Tibial artery (tissue), 4 donors: ENCODE results near the gene DHRS2.

ENCODE experiments used
- DNase-seq, 2 donors: peaks; one replicate each; pipeline ENCODE4 v3.0.0-alpha.2; 2019
- H3K27ac ChIP-seq, 2 donors: fragments of 200-600 bp; sonication (generic) in 1 of 2; 1 replicate in 1 of 2; 2 replicates in 1 of 2; pipeline ENCODE4 v1.5.1; 2018 to 2019; ENCODE audit warnings: mild to moderate bottlenecking in 1 of 2
- H3K27me3 ChIP-seq, 2 donors: fragments of 200-600 bp; sonication (generic) in 1 of 2; one replicate each; pipeline versions ENCODE4 v1.5.1 to v1.6.0; 2016 to 2019
- H3K36me3 ChIP-seq, 3 donors: fragments of 200-600 bp; sonication (generic) in 2 of 3; one replicate each; pipeline ENCODE4 v1.5.1; 2016 to 2019; ENCODE audit warnings: mild to moderate bottlenecking in 2 of 3
- H3K4me1 ChIP-seq, 4 donors: fragments of 200-600 bp; sonication (generic) in 2 of 4; 1 replicate in 3 of 4; 2 replicates in 1 of 4; pipeline ENCODE4 v1.5.1; 2016 to 2019
- H3K4me3 ChIP-seq, 2 donors: fragments of 200-600 bp; sonication (generic) in 1 of 2; 1 replicate in 1 of 2; 2 replicates in 1 of 2; pipeline ENCODE4 v1.5.1; 2018 to 2019; ENCODE audit warnings: mild to moderate bottlenecking in 2 of 2
- H3K9me3 ChIP-seq, 3 donors: fragments of 200-600 bp; sonication (generic) in 1 of 3; one replicate each; pipeline ENCODE4 v1.5.1; 2016 to 2019
- intact Hi-C: fragments of 100-400 bp; cut with DNase I; formaldehyde crosslinking; loops from one replicate; pipeline ENCODE4 v1.15.0; 2023; ENCODE audit warnings: low total_unique reads
- TF ChIP-seq, protein P1 (sequence below), 2 experiments: fragments of 200-600 bp in 1 of 2; fragments of 450-650 bp in 1 of 2; IDR thresholded peaks; one replicate each; pipeline ENCODE4 v1.5.1; 2017 to 2019; ENCODE audit warnings: antibody characterized with exemption in 2 of 2, mild to moderate bottlenecking in 1 of 2, moderate library complexity in 1 of 2

DHRS2 gene

DNA sequence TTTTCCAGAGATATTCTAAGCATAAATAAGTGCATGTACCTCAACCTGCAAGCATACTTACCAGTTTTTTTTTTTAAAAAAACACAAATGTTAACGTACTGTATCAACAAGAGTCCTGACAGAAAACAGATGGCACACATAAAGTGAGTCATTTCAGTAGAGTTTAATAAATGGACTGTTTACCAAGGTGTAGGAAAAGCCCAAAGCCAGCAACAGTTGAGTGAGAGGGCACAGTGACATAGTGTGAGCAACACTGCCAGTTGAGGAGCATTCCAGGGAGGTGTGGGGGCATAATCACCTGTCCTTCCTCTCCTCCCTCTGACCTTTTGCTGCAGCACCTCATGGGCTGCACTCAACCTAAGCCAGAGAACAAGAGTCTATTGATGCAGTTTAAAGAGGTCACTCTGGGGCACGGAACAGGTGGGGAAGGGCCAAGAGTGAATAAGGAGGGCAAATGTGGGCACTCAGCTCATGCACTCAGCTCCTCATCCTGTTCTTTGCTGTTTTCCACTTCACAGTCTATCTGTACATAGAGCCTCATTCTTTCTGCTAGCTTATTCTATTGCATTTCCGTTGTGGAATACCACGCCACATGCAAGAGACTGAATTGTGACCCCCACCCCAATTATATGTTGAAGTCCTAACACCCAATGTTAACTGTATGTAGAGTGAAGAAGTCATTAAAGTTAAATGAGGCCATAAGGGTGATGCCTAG is 29.3 kb downstream of the DHRS2 start:
- intact Hi-C loops: no loop called here
- Histone ChIP-seq H3K9me3 (no peaks in the 10 kb centered on the region), H3K4me3 (no peak overlapping the region), H3K27me3 (peaks cover 0 to 5% of the 10 kb centered on the region in 2 donors), H3K36me3 (no peaks in the 10 kb centered on the region), H3K27ac (no peak overlapping the region), H3K4me1 (no peaks in the 10 kb centered on the region)
- no peak for DNase-seq
- TF ChIP-seq, protein P1, sequence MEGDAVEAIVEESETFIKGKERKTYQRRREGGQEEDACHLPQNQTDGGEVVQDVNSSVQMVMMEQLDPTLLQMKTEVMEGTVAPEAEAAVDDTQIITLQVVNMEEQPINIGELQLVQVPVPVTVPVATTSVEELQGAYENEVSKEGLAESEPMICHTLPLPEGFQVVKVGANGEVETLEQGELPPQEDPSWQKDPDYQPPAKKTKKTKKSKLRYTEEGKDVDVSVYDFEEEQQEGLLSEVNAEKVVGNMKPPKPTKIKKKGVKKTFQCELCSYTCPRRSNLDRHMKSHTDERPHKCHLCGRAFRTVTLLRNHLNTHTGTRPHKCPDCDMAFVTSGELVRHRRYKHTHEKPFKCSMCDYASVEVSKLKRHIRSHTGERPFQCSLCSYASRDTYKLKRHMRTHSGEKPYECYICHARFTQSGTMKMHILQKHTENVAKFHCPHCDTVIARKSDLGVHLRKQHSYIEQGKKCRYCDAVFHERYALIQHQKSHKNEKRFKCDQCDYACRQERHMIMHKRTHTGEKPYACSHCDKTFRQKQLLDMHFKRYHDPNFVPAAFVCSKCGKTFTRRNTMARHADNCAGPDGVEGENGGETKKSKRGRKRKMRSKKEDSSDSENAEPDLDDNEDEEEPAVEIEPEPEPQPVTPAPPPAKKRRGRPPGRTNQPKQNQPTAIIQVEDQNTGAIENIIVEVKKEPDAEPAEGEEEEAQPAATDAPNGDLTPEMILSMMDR (IDR thresholded peaks at IDR 0.05): no peak

DNA sequence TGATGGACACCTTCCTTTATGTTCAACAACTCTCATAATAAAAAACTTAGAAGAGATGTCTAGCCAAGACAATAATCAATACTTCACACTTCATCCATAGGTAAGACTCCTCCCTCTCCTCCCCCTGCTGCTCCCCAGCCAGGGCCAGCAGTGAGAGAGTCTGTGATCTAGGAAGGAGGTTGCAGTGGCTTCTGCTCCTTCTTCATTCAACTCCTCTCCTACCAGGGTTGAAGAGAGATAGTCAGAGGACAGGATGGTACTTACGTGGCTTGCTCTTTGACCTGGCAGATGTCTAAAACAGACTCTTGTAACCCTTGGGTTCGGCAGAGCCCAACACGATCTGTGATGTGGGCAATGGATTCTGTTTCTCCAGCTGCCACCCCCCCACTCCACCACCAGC is 31.0 kb downstream of the DHRS2 start:
- Histone ChIP-seq H3K27ac (no peak overlapping the region), H3K9me3 (no peaks in the 10 kb centered on the region), H3K4me3 (no peak overlapping the region), H3K4me1 (no peaks in the 10 kb centered on the region), H3K27me3 (no peaks in the 10 kb centered on the region), H3K36me3 (no peaks in the 10 kb centered on the region)
- intact Hi-C loops: no loop called here
- DNase-seq: no peak
- TF ChIP-seq, protein P1 (IDR thresholded peaks at IDR 0.05): no peak

DNA sequence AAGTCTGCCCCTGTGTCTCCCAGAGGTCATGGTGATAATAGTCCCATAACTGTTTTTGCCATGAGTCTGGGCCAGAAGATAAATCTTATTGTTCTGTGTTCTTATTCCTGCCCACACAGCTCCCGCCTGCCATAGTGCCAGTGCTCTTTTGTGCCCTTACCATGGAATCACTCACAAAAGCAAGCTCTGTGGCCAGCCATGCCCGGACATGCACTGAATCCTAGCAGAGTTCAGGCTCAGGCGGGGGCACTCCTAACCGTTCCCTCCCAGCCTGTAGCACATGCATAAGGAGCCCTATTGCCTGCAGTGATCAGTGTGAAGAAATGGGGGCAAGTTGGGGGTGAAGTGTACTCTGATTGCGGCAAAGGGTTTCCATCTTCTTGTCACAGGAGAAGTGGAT is 33.3 kb downstream of the DHRS2 start:
- Histone ChIP-seq H3K36me3 (no peaks in the 10 kb centered on the region), H3K4me1 (no peaks in the 10 kb centered on the region), H3K9me3 (no peaks in the 10 kb centered on the region), H3K4me3 (no peak overlapping the region), H3K27me3 (no peaks in the 10 kb centered on the region), H3K27ac (no peak overlapping the region)
- TF ChIP-seq, protein P1 (IDR thresholded peaks at IDR 0.05): no peak
- intact Hi-C loops: no loop called here
- no peak for DNase-seq

DNA sequence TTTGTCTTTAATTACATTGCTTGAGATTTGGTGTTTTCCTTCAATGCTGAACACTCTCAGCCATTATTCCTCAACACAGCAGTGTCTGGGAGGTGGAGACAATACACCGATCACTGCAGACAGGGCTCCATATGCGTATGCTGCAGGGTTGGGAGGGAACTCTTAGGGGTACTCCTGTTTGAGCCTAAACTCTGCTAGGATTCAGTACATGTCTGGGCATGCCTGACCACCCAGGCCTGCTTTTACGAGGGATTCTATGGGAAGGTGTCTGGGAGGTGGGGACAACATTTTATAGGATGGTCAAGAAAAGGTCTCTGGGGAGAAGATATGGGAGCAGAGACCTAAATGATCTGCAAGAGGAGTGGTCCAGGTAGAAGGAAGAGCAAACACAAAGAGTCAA is 34.3 kb downstream of the DHRS2 start:
- H3K36me3 ChIP-seq: no peaks in the 10 kb centered on the region
- no peaks in the 10 kb centered on the region for H3K9me3 ChIP-seq
- no peak overlapping the region for H3K27ac ChIP-seq
- no peak overlapping the region for H3K4me3 ChIP-seq
- H3K4me1 ChIP-seq: no peaks in the 10 kb centered on the region
- TF ChIP-seq, protein P1 (IDR thresholded peaks at IDR 0.05): no peak
- intact Hi-C loops: no loop called here
- no peaks in the 10 kb centered on the region for H3K27me3 ChIP-seq
- no peak for DNase-seq

DNA sequence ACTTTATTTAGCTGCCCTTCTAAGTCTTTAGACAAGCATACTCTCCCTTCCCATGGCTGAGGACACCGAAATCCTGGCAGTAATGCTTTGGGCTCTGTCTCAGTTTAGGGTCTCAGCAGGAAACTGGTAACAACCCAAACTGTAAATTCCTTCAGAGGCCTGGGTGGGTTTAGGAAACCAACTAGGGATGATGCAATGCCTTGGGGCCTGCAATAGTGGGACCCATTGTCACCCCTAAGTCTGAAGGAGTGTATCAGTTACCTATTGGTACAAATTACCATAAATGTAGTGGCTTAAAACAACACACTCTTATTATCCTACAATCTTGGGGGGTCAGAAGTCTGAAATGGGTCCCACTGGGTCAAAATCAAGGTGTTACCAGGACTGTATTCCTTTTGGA is 36.0 kb downstream of the DHRS2 start:
- no peak for DNase-seq
- TF ChIP-seq, protein P1 (IDR thresholded peaks at IDR 0.05): no peak
- intact Hi-C loops: no loop called here

DNA sequence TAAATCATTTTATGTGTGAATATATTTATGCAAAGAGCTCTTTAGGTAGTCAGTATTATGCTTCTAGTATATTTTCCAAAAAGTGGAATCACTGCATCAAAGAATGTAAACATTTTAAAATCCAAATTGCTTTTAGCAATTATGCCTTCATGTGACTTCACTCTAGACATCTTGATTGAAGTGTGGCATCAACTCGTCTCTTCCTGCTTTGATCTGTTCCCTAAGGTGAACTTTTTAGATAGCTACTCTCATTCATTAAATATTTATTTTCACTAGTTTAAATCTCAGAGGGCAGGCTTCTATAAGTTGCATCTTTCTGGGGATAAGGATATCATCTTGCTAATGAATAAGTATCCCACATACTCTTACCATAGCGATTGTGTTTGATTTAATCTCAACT is 39.2 kb downstream of the DHRS2 start:
- H3K27ac ChIP-seq: no peak overlapping the region
- no peaks in the 10 kb centered on the region for H3K9me3 ChIP-seq
- intact Hi-C loops: no loop called here
- no peak for DNase-seq
- H3K4me3 ChIP-seq: no peak overlapping the region
- no peaks in the 10 kb centered on the region for H3K36me3 ChIP-seq
- H3K4me1 ChIP-seq: no peaks in the 10 kb centered on the region
- no peaks in the 10 kb centered on the region for H3K27me3 ChIP-seq
- TF ChIP-seq, protein P1 (IDR thresholded peaks at IDR 0.05): no peak

More for the DNA sequence above, 36.0 kb downstream of the DHRS2 start:
- Histone ChIP-seq H3K4me3 (no peak overlapping the region), H3K27me3 (no peaks in the 10 kb centered on the region), H3K36me3 (no peaks in the 10 kb centered on the region), H3K4me1 (no peaks in the 10 kb centered on the region), H3K9me3 (no peaks in the 10 kb centered on the region), H3K27ac (no peak overlapping the region)
